ENCODE data around the gene PATL2. TPM values are rescaled to one million over a fixed set of nuclear protein-coding genes. Genes with fewer than 3 reads are reported as not detected.

PATL2 gene
- total RNA-seq, 1 donor from 2014 or later, result not detected

DNA sequence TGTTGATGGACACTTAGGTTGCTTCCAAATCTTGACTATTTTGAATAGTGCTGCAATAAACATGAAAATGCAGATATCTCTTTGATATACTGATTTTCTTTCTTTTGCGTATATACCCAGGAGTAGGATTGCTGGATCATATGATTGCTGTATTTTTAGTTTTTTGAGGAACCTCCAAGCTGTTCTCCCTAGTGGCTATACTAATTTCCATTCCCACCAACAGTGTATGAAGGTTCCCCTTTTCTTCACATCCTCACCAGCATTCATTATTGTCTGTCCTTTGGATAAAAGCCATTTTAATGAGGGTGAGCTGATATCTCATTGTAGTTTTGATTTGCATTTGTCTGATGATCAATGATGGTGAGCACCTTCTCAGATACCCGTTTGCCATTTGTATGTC, 12.5 kb downstream of the PATL2 start:
- no peaks in the 10 kb centered on the region for H3K79me2 ChIP-seq (ENCODE audit: low read depth)
- H3F3A ChIP-seq (ENCODE audit: low read depth), result no peaks in the 10 kb centered on the region
- H3K4me1 ChIP-seq, result no peaks in the 10 kb centered on the region
- no peaks in the 10 kb centered on the region for H3K27me3 ChIP-seq
- no peak for DNase-seq (ENCODE audit: low spot score)
- peaks cover 31% of the 10 kb centered on the region for H3K9me3 Mint-ChIP-seq
- H3K4me3 Mint-ChIP-seq, result no peak overlapping the region
- H3K4me2 ChIP-seq, result no peak overlapping the region
- no peaks in the 10 kb centered on the region for H3K36me3 Mint-ChIP-seq
- H3K27me3 Mint-ChIP-seq (ENCODE audit: insufficient read depth, low read depth), result peaks cover 2% of the 10 kb centered on the region
- H3K9me3 ChIP-seq (ENCODE audit: low read depth), result no peaks in the 10 kb centered on the region
- no peaks in the 10 kb centered on the region for H4K20me1 ChIP-seq (ENCODE audit: low read depth)
- no peak overlapping the region for H3K27ac ChIP-seq
- no peak overlapping the region for H3K27ac Mint-ChIP-seq
- H3K36me3 ChIP-seq, result no peaks in the 10 kb centered on the region
- no peaks in the 10 kb centered on the region for H3K4me1 Mint-ChIP-seq
- no peak overlapping the region for H2AFZ ChIP-seq (replicated peaks)
- TF ChIP-seq, protein P1, sequence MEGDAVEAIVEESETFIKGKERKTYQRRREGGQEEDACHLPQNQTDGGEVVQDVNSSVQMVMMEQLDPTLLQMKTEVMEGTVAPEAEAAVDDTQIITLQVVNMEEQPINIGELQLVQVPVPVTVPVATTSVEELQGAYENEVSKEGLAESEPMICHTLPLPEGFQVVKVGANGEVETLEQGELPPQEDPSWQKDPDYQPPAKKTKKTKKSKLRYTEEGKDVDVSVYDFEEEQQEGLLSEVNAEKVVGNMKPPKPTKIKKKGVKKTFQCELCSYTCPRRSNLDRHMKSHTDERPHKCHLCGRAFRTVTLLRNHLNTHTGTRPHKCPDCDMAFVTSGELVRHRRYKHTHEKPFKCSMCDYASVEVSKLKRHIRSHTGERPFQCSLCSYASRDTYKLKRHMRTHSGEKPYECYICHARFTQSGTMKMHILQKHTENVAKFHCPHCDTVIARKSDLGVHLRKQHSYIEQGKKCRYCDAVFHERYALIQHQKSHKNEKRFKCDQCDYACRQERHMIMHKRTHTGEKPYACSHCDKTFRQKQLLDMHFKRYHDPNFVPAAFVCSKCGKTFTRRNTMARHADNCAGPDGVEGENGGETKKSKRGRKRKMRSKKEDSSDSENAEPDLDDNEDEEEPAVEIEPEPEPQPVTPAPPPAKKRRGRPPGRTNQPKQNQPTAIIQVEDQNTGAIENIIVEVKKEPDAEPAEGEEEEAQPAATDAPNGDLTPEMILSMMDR (IDR thresholded peaks at IDR 0.05), result no peak
- TF ChIP-seq EZH2phosphoT487 (IDR thresholded peaks at IDR 0.05), result no peak
- no peak for TF ChIP-seq EZH2 (IDR thresholded peaks at IDR 0.05)
- no peak overlapping the region for H3K9ac ChIP-seq
- H3K4me3 ChIP-seq, result no peak overlapping the region

DNA sequence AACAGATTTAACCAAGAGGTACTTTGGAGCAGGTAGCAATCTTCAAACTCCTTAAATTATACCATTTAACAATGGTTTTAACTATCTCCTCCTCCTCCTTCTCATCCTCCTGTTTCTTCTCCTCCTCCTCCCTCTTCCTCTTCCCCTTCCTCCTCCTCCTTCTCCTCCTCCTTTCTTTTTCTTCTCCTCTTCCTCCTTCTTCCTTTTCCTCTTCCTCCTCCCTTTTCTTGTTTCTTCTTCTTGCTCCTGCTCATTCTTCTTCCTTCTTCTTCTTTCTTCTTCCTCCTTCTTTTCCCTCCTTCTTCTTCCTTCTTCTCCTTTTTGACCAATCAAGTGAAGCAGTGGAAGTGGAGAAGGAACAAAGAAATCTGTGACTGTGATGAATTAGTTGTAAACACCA, 14.1 kb downstream of the PATL2 start:
- H3K9ac ChIP-seq, result no peak overlapping the region
- no peaks in the 10 kb centered on the region for H3F3A ChIP-seq (ENCODE audit: low read depth)
- H3K9me3 ChIP-seq (ENCODE audit: low read depth), result no peaks in the 10 kb centered on the region
- H2AFZ ChIP-seq (replicated peaks), result peak overlapping the region; percentile 31
- H3K27me3 Mint-ChIP-seq (ENCODE audit: insufficient read depth, low read depth), result peaks cover 2% of the 10 kb centered on the region
- no peaks in the 10 kb centered on the region for H3K36me3 ChIP-seq
- H3K4me1 ChIP-seq, result no peaks in the 10 kb centered on the region
- TF ChIP-seq EZH2 (IDR thresholded peaks at IDR 0.05), result no peak
- no peak for TF ChIP-seq EZH2phosphoT487 (IDR thresholded peaks at IDR 0.05)
- TF ChIP-seq, protein P1 (IDR thresholded peaks at IDR 0.05), result no peak
- H3K36me3 Mint-ChIP-seq, result no peaks in the 10 kb centered on the region
- no peaks in the 10 kb centered on the region for H4K20me1 ChIP-seq (ENCODE audit: low read depth)
- no peak overlapping the region for H3K4me2 ChIP-seq
- no peaks in the 10 kb centered on the region for H3K79me2 ChIP-seq (ENCODE audit: low read depth)
- no peak overlapping the region for H3K27ac ChIP-seq
- peaks cover 17% of the 10 kb centered on the region for H3K9me3 Mint-ChIP-seq
- H3K4me3 ChIP-seq, result no peak overlapping the region
- DNase-seq (ENCODE audit: low spot score), result no peak
- no peaks in the 10 kb centered on the region for H3K27me3 ChIP-seq
- H3K27ac Mint-ChIP-seq, result no peak overlapping the region
- H3K4me3 Mint-ChIP-seq, result no peak overlapping the region
- H3K4me1 Mint-ChIP-seq, result no peaks in the 10 kb centered on the region

DNA sequence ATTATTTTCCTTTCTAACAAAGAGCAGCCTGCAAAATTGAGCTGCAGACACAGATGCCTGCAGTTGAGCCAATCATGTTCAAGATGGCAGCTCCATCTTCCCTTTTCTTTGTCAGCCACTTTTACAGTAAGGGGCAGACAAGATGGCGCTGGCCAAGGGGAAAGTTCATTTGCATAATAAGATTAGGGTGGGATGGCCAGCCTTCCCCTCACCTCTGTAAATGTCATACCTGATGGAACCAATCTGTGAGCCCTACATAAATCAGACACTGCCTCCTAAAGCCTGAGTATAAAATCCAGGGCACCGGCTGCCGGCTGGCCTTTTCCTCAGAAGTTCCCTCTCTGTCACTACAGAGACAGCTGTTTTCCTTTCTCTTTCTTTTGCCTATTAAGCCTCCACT, 15.8 kb downstream of the PATL2 start:
- Histone ChIP-seq H3K9ac (no peak overlapping the region), H4K20me1 (ENCODE audit: low read depth) (no peaks in the 10 kb centered on the region), H3K4me3 (no peak overlapping the region), H3K4me2 (no peak overlapping the region), H2AFZ (replicated peaks) (peak overlapping the region; percentile 86), H3K36me3 (no peaks in the 10 kb centered on the region), H3K4me1 (no peaks in the 10 kb centered on the region), H3K27ac (no peak overlapping the region), H3F3A (ENCODE audit: low read depth) (no peaks in the 10 kb centered on the region), H3K9me3 (ENCODE audit: low read depth) (no peaks in the 10 kb centered on the region), H3K27me3 (no peaks in the 10 kb centered on the region), H3K79me2 (ENCODE audit: low read depth) (no peaks in the 10 kb centered on the region)
- H3K27me3 Mint-ChIP-seq (ENCODE audit: insufficient read depth, low read depth), result peaks cover 2% of the 10 kb centered on the region
- DNase-seq (ENCODE audit: low spot score), result no peak
- no peak overlapping the region for H3K4me3 Mint-ChIP-seq
- H3K9me3 Mint-ChIP-seq, result peaks cover 7% of the 10 kb centered on the region
- TF ChIP-seq, protein P1 (IDR thresholded peaks at IDR 0.05), result no peak
- TF ChIP-seq EZH2phosphoT487 (IDR thresholded peaks at IDR 0.05), result no peak
- TF ChIP-seq EZH2 (IDR thresholded peaks at IDR 0.05), result no peak
- no peak overlapping the region for H3K27ac Mint-ChIP-seq
- no peaks in the 10 kb centered on the region for H3K4me1 Mint-ChIP-seq
- H3K36me3 Mint-ChIP-seq, result no peaks in the 10 kb centered on the region
